Measurements from ENCODE around the gene FHOD3.

GRCh38 chr18:36250827-36251226, 46.7 kb upstream of the FHOD3 start:
- no peak for TF ChIP-seq CTCF (IDR thresholded peaks at IDR 0.05)
- TF ChIP-seq POLR2A (IDR thresholded peaks at IDR 0.05): no peak
